Caco-2 (cell line): ENCODE data around the gene MAP2K2. TPM values are rescaled to one million over a fixed set of nuclear protein-coding genes. Genes with fewer than 3 reads are reported as not detected.

ENCODE experiments used
- BruUV-seq: library from RNA; stranded (reverse); fragments of 400-500 nt; replicated peaks from 2 replicates; lab custom pipeline; 2021; lab: Mats Ljungman, UMichigan
- CTCF ChIA-PET: fragments of 300-600 bp; sonication (Branson Sonifier 250); formaldehyde crosslinking; loops from one replicate; lab custom pipeline; 2022; ENCODE audit warnings: antibody characterized with exemption; lab: Charles Lee
- POLR2A ChIA-PET: fragments of 300-600 bp; sonication (Branson Sonifier 250); formaldehyde crosslinking; loops from one replicate; lab custom pipeline; 2022; ENCODE audit warnings: antibody characterized with exemption; lab: Charles Lee
- DNase-seq, 2 experiments: peaks; one replicate each; pipeline versions ENCODE4 v3.0.0 to v3.0.0-alpha.2; 2020 to 2022
- H3K27me3 ChIP-seq: replicated peaks from 2 replicates; pipeline ENCODE4 v1.6.0; 2011; ENCODE audit warnings: low read length; ENCODE audit not compliant: control insufficient read depth, insufficient read depth
- H3K36me3 ChIP-seq: 2 replicates; pipeline ENCODE4 v1.5.1; 2011; ENCODE audit warnings: low read length; ENCODE audit not compliant: control insufficient read depth, insufficient read depth
- H3K4me1 ChIP-seq: fragments of 250-450 bp; sonication (Bioruptor Pico); 2 replicates; pipeline ENCODE4 v1.5.1; 2020; ENCODE audit warnings: mild to moderate bottlenecking
- H3K4me3 ChIP-seq: 2 replicates; pipeline ENCODE4 v1.5.1; 2011; ENCODE audit warnings: low read depth, mild to moderate bottlenecking, control low read depth, low read length
- H3K9me3 ChIP-seq: fragments of 250-450 bp; sonication (Bioruptor Pico); 2 replicates; pipeline ENCODE4 v1.5.1; 2020; ENCODE audit warnings: mild to moderate bottlenecking, moderate library complexity
- H3K27ac Mint-ChIP-seq: one replicate; pipeline ENCODE4 v1.8.0; 2022; ENCODE audit warnings: mixed read lengths; ENCODE audit not compliant: unreplicated experiment
- H3K27me3 Mint-ChIP-seq: one replicate; pipeline ENCODE4 v1.8.0; 2022; ENCODE audit warnings: mixed read lengths; ENCODE audit not compliant: insufficient read depth, unreplicated experiment
- H3K36me3 Mint-ChIP-seq: one replicate; pipeline ENCODE4 v1.8.0; 2022; ENCODE audit warnings: mild to moderate bottlenecking, mixed read lengths; ENCODE audit not compliant: insufficient read depth, unreplicated experiment
- H3K4me1 Mint-ChIP-seq: one replicate; pipeline ENCODE4 v1.8.0; 2022; ENCODE audit warnings: low read depth, mixed read lengths; ENCODE audit not compliant: unreplicated experiment
- H3K4me3 Mint-ChIP-seq: one replicate; pipeline ENCODE4 v1.8.0; 2022; ENCODE audit warnings: mild to moderate bottlenecking, moderate library complexity, mixed read lengths; ENCODE audit not compliant: unreplicated experiment
- H3K9me3 Mint-ChIP-seq: one replicate; pipeline ENCODE4 v1.8.0; 2022; ENCODE audit warnings: mixed read lengths; ENCODE audit not compliant: unreplicated experiment
- CTCF ChIP-seq, 2 experiments: fragments of 200-600 bp in 1 of 2; IDR thresholded peaks; 1 replicate in 1 of 2; 2 replicates in 1 of 2; pipeline versions ENCODE4 v1.5.1 to v1.8.0; 2011 to 2022; ENCODE audit warnings: antibody characterized with exemption in 1 of 2, control low read depth in 1 of 2, inconsistent platforms in 1 of 2, low read depth in 1 of 2, low read length in 1 of 2, mild to moderate bottlenecking in 1 of 2, moderate library complexity in 1 of 2; ENCODE audit not compliant: insufficient read depth in 1 of 2, severe bottlenecking in 1 of 2, unreplicated experiment in 1 of 2
- intact Hi-C: fragments of 100-400 bp; cut with micrococcal nuclease; formaldehyde crosslinking; loops from one replicate; pipeline ENCODE4 v1.10.0; 2022; ENCODE audit not compliant: unreplicated experiment
- total RNA-seq: library from RNA; stranded (reverse); gene quantifications from 2 replicates; pipeline ENCODE4 v1.2.3, GENCODE V29; 2022

The MAP2K2 gene
- total RNA-seq, 1 experiment from 2014 or later = 149 TPM

- no peaks in the 10 kb centered on the region for H3K27me3 ChIP-seq
- Mint-ChIP-seq H3K9me3 (no peaks in the 10 kb centered on the region), H3K4me1 (no peaks in the 10 kb centered on the region), H3K4me3 (no peak overlapping the region), H3K36me3 (peaks cover 60% of the 10 kb centered on the region), H3K27me3 (no peaks in the 10 kb centered on the region), H3K27ac (no peak overlapping the region)
- H3K36me3 ChIP-seq = no peaks in the 10 kb centered on the region
- no peaks in the 10 kb centered on the region for H3K9me3 ChIP-seq
- no TSS peak for BruUV-seq
- intact Hi-C loops = no loop called here
- DNase-seq = no peak
- ChIA-PET POLR2A (no interaction called here), CTCF (interaction anchor here (0.6 kb wide), 1 partner anchor 1171 kb away, joined by 3 read pairs; no protein-coding TSS in a partner anchor)
- H3K4me1 ChIP-seq = peaks cover 14% of the 10 kb centered on the region
- H3K4me3 ChIP-seq = no peak overlapping the region
- no peak for TF ChIP-seq CTCF (IDR thresholded peaks at IDR 0.05; ENCODE audit: insufficient read depth in 1 of 2, low read depth in 1 of 2, low read length in 1 of 2, severe bottlenecking in 1 of 2, unreplicated experiment in 1 of 2)
Observed at GRCh38 chr19:4088975-4089374, 34.9 kb downstream of the MAP2K2 start.

GRCh38 chr19:4087787-4088679 lies 35.9 kb downstream of the MAP2K2 start:
- H3K36me3 Mint-ChIP-seq = peaks cover 57% of the 10 kb centered on the region
- Histone ChIP-seq H3K4me1 (peaks cover 19% of the 10 kb centered on the region), H3K4me3 (no peak overlapping the region), H3K9me3 (no peaks in the 10 kb centered on the region), H3K27me3 (no peaks in the 10 kb centered on the region), H3K36me3 (no peaks in the 10 kb centered on the region)
- intact Hi-C loops = no loop called here
- ChIA-PET CTCF (interaction anchor here (0.6 kb wide), 1 partner anchor 1170 kb away, joined by 3 read pairs; no protein-coding TSS in a partner anchor), POLR2A (no interaction called here)
- H3K27me3 Mint-ChIP-seq = no peaks in the 10 kb centered on the region
- TF ChIP-seq CTCF (IDR thresholded peaks at IDR 0.05; ENCODE audit: insufficient read depth in 1 of 2, low read depth in 1 of 2, low read length in 1 of 2, severe bottlenecking in 1 of 2, unreplicated experiment in 1 of 2) = no peak
- no peak overlapping the region for H3K27ac Mint-ChIP-seq
- no TSS peak for BruUV-seq
- H3K9me3 Mint-ChIP-seq = no peaks in the 10 kb centered on the region
- H3K4me3 Mint-ChIP-seq = no peak overlapping the region
- DNase-seq = no peak
- H3K4me1 Mint-ChIP-seq = no peaks in the 10 kb centered on the region

- H3K36me3 Mint-ChIP-seq = peaks cover 61% of the 10 kb centered on the region
- peak; percentile 41 to 83 for DNase-seq
- Histone ChIP-seq H3K4me3 (no peak overlapping the region), H3K4me1 (peaks cover 19% of the 10 kb centered on the region), H3K27me3 (no peaks in the 10 kb centered on the region), H3K9me3 (no peaks in the 10 kb centered on the region), H3K36me3 (no peaks in the 10 kb centered on the region)
- no peak overlapping the region for H3K27ac Mint-ChIP-seq
- no TSS peak for BruUV-seq
- no peaks in the 10 kb centered on the region for H3K9me3 Mint-ChIP-seq
- TF ChIP-seq CTCF (IDR thresholded peaks at IDR 0.05; ENCODE audit: insufficient read depth in 1 of 2, low read depth in 1 of 2, low read length in 1 of 2, severe bottlenecking in 1 of 2, unreplicated experiment in 1 of 2) = no peak
- H3K4me3 Mint-ChIP-seq = no peak overlapping the region
- intact Hi-C loops = no loop called here
- CTCF ChIA-PET = interaction anchor here (0.6 kb wide), 1 partner anchor 1262 kb away, joined by 8 read pairs; no protein-coding TSS in a partner anchor
- H3K4me1 Mint-ChIP-seq = no peaks in the 10 kb centered on the region
- no peaks in the 10 kb centered on the region for H3K27me3 Mint-ChIP-seq
- POLR2A ChIA-PET = interaction anchor here (0.6 kb wide), 1 partner anchor 122 kb away, joined by 8 read pairs; no protein-coding TSS in a partner anchor
Observed at GRCh38 chr19:4086411-4086867, 37.5 kb downstream of the MAP2K2 start.
